Measurements from ENCODE around the gene HECW1.

HECW1 gene

DNA sequence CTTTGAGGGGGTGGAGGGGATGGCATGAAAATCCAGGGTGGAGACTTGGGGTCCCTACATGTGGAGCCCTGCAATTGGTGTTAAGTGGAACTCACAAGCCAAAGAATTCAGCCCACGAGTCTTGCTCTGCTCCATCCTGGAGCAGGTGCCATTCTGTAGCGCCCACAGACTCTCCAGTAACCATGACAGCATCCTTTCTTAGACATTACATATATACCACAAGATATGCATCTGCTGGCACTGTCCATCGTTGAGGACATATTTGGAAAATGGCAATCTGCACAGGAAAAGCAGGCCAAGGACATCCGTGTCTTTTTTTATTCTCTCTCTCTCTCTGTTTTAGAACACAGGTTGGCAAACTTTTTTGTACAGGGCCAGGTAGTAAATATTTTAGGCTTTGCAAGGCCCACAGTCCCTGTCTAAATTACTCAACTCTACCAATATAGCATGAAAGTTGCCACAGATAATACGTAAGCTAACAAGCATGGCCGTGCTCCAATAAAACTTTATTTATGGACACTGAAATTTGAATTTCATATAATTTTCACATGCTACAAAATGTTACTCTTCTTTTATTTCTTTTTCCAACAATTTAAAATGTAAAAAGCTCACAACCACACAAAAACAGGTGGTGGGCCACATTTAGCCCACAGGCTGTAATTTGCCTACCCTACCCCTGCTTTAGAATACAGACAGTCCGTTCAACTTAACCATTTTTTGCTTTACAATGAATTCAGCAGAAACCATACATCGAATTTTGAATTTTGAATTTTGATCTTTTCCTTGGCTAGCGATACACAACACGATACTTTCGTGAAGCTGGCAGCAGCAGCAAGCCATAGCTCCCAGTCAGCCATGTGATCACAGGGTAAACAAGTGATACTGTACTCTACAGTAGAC, 329.0 kb downstream of the HECW1 start:
- no peak overlapping the region for H3K4me3 ChIP-seq (ENCODE audit: low read depth, low read length)
- DNase-seq (ENCODE audit: low read depth): no peak

DNA sequence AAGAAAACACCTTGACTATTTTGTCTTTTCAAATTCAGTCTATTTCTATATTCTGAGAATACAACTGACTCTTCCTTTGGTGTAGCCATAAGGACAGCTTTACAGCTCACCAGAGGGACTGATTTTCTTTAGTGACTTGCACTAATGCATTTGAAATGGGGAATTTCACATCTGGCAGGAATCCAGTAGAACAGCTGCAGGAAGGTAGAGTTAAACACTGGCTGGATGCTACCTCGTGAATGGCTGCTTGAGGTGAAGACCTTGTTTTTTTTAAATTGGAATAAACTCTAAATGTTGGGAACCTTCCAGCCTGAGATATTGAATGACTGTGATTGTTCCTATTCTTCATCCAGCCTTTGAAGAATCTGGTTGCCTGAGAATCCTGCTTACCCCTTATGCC, 330.9 kb downstream of the HECW1 start:
- DNase-seq (ENCODE audit: low read depth): no peak
- H3K4me3 ChIP-seq (ENCODE audit: low read depth, low read length): no peak overlapping the region

DNA sequence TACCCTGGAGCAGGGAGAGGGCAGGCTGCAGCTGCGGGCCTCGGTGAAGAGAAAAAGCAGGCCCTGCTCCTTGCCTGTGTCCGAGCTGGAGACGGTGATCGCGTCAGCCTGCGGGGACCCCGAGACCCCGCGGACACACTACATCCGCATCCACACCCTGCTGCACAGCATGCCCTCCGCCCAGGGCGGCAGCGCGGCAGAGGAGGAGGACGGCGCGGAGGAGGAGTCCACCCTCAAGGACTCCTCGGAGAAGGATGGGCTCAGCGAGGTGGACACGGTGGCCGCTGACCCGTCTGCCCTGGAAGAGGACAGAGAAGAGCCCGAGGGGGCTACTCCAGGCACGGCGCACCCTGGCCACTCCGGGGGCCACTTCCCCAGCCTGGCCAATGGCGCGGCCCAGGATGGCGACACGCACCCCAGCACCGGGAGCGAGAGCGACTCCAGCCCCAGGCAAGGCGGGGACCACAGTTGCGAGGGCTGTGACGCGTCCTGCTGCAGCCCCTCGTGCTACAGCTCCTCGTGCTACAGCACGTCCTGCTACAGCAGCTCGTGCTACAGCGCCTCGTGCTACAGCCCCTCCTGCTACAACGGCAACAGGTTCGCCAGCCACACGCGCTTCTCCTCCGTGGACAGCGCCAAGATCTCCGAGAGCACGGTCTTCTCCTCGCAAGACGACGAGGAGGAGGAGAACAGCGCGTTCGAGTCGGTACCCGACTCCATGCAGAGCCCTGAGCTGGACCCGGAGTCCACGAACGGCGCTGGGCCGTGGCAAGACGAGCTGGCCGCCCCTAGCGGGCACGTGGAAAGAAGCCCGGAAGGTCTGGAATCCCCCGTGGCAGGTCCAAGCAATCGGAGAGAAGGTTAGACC, 332.5 kb downstream of the HECW1 start:
- H3K4me3 ChIP-seq (ENCODE audit: low read depth, low read length): no peak overlapping the region
- DNase-seq (ENCODE audit: low read depth): no peak

DNA sequence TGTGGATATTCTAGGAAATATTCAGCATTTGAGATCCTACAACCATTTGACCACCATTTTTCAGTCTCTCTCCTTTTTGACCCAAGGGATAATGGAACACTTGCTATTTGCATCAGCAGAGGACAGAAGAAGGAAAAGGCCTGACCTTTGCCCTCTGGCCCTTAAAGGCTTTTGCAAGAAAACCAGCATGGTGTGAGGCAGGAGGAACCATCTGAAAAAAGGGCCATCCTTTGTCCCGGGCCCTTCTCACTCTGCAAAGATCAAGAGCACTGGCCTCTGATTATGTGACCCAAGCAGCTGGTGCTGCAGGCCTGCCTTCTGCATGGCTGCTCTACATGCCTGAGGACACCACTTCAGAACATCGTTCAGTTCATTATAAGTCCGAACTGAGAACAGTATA, 337.1 kb downstream of the HECW1 start:
- DNase-seq (ENCODE audit: low read depth): no peak
- H3K4me3 ChIP-seq (ENCODE audit: low read depth, low read length): no peak overlapping the region

DNA sequence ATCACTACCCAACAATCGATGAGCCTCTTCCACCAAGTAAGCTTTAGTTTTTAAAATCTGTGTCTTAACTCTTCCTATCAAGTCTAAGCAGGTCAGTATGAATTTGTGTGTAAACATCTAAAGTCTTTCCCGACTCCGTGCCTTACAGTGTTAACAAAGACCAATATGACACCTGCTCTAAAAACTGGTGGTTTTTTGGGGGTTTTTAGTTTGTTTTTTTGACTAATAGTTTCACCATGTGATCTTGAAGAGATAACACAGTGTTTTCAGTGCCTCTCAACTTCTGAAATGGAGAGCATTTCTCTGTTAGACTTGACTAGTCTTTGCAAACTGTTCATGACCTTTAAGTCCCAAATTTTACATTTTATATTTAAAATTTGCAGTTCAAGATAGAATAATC, 338.4 kb downstream of the HECW1 start:
- DNase-seq (ENCODE audit: low read depth): no peak
- no peak overlapping the region for H3K4me3 ChIP-seq (ENCODE audit: low read depth, low read length)

DNA sequence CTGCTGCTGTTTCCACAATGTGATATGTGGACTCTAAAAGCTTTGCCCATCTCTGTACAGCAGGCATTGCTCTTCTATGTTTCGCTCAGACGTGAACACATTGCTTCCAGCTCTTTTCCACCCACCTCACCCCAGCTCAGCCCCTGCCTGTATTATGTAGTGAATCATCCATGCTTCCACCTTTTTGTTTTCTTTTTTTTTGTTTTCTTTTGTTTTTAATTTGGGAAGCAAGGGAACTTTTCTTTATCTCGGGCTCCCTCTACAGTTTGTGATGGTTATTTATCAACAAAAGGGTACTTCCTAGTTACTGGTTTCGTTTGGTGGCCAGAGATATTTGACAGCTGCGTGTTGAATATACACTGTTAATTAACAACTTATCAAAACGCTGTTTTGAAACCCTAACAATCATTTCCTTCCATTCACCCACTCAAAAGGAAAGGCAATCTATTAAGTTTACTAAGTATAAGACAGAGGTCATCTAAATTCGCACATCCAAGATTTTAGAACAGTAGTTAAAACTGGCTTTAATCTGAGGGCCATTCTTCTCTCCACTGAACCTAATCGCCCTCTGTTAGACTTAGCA, 342.6 kb downstream of the HECW1 start:
- peak overlapping the region; percentile 12 for H3K4me3 ChIP-seq (ENCODE audit: low read depth, low read length)
- no peak for DNase-seq (ENCODE audit: low read depth)

DNA sequence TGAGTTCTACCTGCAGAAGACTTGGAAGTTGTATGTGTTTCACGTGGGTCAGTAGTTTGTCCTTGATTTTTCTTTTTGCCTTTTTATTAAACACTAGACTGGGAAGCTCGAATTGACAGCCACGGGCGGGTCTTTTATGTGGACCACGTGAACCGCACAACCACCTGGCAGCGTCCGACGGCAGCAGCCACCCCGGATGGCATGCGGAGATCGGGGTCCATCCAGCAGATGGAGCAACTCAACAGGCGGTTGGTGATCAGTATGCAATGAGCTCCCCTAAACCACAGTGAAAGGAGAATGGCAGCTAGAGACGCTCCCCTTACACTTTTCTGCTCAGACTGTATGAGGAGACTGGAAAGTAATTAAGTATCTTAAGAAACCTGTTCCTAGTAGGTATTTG, 343.8 kb downstream of the HECW1 start:
- DNase-seq (ENCODE audit: low read depth): no peak
- no peak overlapping the region for H3K4me3 ChIP-seq (ENCODE audit: low read depth, low read length)

DNA sequence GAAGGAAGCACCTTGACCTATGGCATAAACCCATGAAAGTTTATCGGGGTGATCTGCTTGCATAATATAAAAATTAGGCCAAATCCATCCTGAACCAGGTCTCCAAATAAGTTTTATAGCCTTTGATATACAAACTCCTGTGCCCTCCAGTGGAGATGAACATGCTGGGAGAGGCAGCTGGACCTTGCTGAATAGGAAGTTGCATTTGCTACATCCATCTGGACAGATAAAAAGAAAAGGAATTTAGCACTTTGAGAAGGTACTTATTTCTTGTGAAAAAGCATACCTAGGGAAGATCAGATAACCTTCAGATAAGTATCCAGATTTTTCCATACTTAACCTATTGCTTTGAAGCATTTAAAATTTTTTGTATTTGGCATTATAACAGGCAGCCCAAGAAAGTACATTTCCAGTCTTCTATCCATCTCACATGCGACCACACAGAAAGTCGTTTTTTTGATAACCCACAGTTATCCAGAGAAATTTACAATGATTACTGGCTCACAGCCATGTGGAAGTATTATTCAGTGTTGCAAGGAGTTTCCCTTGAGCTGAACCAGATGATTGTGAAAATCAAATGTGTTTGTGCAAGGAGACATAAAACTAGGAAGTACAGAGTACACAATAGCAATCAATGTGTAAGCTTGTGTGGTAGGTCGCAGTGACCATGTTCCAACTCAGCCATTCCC, 346.0 kb downstream of the HECW1 start:
- DNase-seq (ENCODE audit: low read depth): no peak
- H3K4me3 ChIP-seq (ENCODE audit: low read depth, low read length): no peak overlapping the region

DNA sequence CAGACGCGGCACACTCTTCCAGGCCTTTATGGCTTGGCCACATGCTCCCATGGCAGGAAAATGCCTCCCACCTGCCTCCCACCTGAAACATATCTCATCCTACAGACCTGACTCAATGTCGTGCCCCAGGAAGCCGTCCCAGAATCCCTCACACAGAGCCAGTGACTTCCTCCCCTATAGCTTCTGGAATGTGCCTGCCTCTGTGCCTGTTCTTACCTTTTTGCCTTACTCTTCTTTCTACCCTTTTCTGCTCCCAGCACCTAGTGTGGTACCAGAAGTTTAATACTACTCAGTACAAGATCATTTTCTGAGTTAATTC, 346.5 kb downstream of the HECW1 start:
- H3K4me3 ChIP-seq (ENCODE audit: low read depth, low read length): no peak overlapping the region
- DNase-seq (ENCODE audit: low read depth): no peak

DNA sequence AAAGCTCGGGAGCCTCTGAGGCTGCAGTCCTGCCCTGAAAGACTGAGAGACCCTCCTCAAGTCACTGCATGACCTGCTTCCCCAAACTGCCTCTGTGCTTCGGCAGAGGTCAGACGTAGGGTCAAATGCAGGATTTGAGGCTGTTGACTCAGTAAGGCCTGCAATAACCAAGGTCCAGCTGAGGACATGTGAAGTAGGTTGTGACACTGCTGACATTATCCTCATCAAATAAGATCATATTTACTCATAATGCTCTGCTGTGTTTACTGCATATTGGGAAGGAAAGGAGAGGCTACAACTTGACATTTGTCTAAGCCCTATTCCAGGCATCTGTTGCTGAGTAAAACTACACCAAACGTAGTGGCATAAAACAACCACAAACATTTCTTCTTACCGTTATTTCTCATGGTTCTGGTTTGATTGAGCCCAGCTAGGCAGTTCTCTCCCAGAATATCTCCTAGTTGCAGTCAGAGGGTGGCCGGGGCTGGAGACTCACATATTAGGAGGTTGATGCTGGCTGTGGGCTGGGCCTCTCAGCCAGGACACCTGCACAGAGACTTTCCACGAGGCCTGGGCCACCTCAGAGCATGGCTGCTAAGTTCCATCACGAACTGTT, 348.4 kb downstream of the HECW1 start:
- DNase-seq (ENCODE audit: low read depth): no peak
- H3K4me3 ChIP-seq (ENCODE audit: low read depth, low read length): no peak overlapping the region

DNA sequence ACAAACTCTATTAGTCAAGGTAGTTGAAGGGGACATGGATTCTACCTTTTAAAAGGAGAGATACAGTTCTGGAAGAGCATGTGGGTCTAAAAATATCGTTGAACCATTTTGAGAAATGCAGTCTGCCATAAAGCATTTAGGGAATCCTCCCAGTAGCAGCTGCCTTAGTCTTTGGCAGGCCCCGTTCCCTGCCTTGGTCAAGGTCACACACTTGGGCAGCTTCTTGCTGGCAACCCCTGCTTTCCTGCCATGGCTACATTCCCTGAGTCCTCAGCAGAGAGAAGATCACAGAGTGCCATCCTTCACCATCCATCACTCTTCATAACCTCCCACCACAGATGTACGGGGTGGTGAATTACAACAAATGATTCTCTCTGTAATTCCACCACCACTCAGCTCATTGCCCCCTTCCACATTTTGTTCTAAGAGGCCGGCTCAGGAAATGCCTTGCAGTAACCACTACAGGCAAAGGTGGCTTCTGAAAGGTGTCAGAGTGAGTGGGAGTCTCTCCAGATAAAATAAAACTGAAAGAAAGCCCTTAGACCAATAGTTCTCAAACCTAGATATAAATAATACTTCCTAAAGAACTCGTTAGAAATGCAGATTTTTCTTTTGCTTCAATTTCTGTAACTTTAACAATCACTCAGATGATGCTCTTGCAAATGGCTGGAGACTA, 349.0 kb downstream of the HECW1 start:
- DNase-seq (ENCODE audit: low read depth): no peak

DNA sequence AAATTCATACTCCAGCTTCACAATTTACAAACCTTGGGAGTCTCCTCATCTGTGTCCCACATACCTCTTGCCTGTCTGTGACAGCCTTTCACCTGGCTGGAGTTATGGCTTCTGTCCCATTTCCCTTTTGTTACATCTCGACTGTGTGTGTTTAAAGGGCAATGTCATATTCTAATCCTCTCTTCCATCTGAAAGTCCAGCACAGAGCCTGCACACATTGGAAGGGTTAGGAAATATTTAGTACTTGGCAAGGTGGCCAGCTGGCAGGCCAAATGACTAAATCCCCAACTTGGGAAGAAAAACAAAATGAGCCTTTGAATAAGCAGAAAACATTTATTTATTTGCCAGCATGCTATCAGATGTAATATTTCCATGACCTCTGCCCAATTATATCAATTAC, 350.4 kb downstream of the HECW1 start:
- no peak overlapping the region for H3K4me3 ChIP-seq (ENCODE audit: low read depth, low read length)
- no peak for DNase-seq (ENCODE audit: low read depth)

More for the DNA sequence above, 349.0 kb downstream of the HECW1 start:
- H3K4me3 ChIP-seq (ENCODE audit: low read depth, low read length): no peak overlapping the region

DNA sequence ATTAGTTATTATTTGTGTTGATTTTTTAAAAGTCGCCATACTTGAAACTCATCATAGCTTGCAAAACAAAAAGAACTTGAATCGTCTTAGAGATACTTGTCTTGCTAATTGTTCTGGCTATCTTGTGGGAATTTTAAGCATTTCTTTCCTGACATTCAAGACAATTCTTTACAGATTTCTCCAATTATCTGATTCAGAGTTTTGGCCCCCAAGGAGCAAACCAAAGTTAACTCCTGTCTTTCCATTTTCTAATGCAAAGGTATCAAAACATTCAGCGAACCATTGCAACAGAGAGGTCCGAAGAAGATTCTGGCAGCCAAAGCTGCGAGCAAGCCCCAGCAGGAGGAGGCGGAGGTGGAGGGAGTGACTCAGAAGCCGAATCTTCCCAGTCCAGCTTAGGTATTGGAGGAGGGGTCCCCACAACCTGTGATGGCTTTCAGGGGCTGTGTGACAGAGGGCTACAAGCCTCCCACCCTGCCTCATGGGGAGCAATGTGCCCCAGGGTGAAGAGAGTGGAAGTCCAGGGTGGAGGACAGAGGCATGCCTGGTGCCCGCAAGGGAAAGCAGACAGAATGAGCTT, 351.0 kb downstream of the HECW1 start:
- no peak for DNase-seq (ENCODE audit: low read depth)
- no peak overlapping the region for H3K4me3 ChIP-seq (ENCODE audit: low read depth, low read length)

DNA sequence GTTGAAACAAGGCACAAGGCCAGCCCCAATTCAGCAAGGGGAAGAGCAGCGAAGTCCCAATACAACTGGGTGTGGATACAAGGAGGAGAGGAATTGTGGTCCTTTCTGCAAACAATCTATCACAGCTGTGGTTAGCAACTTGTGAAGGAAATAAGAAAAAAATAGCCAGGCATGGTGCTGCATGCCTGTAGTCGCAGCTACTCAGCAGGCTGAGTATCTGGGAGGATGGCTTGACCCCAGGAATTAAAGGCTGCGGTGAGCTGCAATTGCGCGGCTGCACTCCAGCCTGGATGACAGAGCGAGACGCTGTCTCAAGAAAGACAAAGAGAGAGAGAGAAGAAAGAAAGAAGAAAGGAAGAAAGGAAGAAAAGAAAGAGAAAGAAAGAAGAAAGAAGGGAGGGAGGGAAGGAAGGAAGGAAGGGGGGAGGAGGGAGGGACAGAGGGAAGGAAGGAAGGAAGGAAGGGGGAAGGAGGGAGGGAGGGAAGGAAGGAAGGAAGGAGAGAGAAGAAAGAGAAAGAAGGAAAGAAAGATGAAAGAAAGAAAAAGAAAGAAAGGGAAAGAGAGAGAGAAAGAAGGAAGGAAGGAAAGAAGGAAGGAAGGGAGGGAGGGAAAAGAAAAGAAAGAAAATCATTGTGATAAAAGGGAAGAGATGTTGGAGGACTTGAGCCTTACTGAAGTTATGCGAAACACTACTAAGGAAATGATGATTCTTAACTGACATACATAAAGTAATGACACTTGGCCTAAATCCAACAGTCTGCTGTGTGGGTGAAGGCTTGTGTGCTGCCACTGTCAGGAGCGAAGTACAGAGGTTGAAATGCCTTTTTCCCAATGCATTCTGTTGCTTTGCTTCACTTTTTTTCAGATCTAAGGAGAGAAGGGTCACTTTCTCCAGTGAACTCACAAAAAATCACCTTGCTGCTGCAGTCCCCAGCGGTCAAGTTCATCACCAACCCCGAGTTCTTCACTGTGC, 353.4 kb downstream of the HECW1 start:
- H3K4me3 ChIP-seq (ENCODE audit: low read depth, low read length): no peak overlapping the region
- DNase-seq (ENCODE audit: low read depth): no peak

DNA sequence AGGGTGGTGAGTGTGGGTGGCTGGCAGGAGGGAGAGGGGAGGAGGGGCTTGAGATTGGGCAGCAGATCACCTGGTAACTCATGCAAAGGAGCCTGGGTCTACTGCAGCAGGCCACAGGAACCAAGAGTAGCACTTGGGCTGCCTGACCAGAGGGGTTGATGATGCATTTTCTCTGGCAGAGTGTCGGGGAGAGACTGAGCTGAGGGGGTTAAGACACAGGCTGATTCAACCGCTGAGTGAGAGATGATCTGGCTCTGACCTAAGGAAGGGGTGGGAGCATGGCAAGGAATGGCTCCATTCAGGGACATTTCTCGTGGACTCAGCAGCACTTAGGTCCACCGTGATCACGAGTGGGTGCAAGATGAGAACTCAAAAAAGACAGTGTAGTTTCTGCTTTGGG, 355.0 kb downstream of the HECW1 start:
- no peak overlapping the region for H3K4me3 ChIP-seq (ENCODE audit: low read depth, low read length)
- no peak for DNase-seq (ENCODE audit: low read depth)

DNA sequence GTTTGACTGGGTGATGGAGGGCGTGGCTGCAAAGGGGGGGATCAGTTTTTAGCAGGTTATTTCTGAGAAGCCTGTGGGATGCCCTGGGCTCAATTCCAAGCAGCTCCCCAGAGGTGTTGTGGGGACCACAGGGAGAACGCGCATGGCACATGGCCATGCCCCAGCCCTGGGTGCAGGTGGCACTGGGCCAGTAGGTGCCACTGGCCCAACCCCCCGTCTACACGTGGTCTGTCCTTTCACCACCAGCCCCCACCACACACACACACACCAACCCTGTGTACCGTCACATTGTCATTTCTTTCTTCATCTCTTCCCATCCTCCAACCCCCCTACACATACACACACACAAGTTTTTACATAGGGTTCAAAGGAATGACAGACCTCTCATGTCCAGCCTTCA, 355.4 kb downstream of the HECW1 start:
- no peak for DNase-seq (ENCODE audit: low read depth)
- H3K4me3 ChIP-seq (ENCODE audit: low read depth, low read length): no peak overlapping the region

DNA sequence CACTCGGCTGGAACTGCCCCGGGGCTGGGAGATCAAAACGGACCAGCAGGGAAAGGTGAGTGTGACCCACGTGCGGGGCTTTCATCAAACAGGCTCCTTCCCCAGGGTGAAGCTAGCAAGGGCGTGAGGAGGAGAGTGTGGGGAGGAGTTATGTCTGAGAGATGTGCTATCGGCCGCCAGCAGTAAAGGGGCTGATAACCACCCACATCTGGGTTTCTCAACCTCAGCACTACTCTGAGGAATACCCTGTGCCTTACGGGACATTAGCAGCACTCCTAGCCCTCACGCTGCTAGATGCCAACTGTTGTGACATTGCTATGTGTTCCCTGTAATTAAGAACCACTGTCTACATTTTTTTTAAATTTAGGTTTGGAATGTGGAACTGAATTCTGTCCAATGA, 356.6 kb downstream of the HECW1 start:
- no peak for DNase-seq (ENCODE audit: low read depth)
- H3K4me3 ChIP-seq (ENCODE audit: low read depth, low read length): no peak overlapping the region

DNA sequence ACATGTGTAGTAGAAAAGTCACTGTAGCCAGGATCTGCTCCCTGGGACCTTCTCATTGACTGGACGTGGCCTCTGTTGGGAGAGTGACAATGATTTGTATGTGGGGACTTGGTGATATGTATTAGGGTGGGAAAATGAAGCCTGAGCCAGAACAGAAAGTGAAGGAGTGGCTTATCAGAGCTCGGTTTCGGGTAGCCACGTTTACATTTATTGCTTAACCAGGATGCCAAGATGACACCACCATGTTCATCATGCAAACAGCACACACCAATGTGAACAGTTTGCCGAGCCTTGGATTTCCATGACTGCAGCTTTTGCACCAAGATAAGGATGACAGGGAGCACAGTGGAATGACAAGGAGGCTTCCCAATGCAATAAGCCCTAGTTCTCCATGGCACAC, 357.7 kb downstream of the HECW1 start:
- no peak overlapping the region for H3K4me3 ChIP-seq (ENCODE audit: low read depth, low read length)
- no peak for DNase-seq (ENCODE audit: low read depth)

Measured in skeletal muscle cell (primary cell).